ENCODE data around the gene RPN2. TPM values are rescaled to one million over a fixed set of nuclear protein-coding genes. Genes with fewer than 3 reads are reported as not detected.
A peak's percentile ranks its signal among the peaks of the same experiment; 100 is the strongest.

RPN2 gene
- total and polyA plus RNA-seq, 7 experiments from 2014 or later: 88.7 to 281 (median 113) TPM

DNA sequence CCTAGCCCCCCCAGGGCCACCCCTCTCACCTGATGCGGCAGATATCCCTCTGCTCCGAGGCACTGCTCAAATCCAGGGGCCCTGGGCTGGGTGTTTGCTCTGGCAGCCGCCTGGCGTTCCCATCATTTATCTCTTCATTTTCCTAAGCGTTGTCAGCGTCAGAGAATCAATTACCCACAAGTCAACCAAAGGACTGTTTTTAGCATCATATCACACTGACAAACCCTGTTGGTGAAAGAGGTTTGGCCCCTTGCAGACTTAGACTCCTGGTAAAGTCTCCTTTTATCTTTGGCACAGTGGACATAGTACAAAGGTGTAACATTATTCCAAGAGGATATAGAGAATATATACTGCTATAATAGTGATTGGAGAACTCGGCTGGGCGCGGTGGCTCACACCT is 82.6 kb downstream of the RPN2 start, which contains the start of gene GHRH:
Gene GHRH, minus strand, starts transcription at position 101 of the 400 bp plus-strand sequence. CDS start 4,925 bp downstream, outside the sequence.
- Mint-ChIP-seq H3K4me3 (no peak within 1 kb of the TSS), H3K4me1 (peaks cover 0 to 1% (median 0%) of the 10 kb centered on the region in 7 donors), H3K27me3 (peaks cover 0 to 9% (median 6%) of the 10 kb centered on the region in 5 donors), H3K36me3 (no peaks in the 10 kb centered on the region), H3K27ac (no peak within 1 kb of the TSS), H3K9me3 (no peaks in the 10 kb centered on the region)
- ChIA-PET CTCF (no interaction called here), POLR2A (no interaction called here)
- no peak within 1 kb of the TSS for H3K4me3 ChIP-seq (ENCODE audit: low read length)
- no peaks in the 10 kb centered on the region for H3K27me3 ChIP-seq (ENCODE audit: control insufficient read depth in 2 of 2, insufficient read depth in 2 of 2, low read length in 2 of 2)
- DNase-seq (no peak), ATAC-seq (no peak)
- intact Hi-C loops (cut with micrococcal nuclease): no loop called here
- no peaks in the 10 kb centered on the region for H3K4me1 ChIP-seq (ENCODE audit: control insufficient read depth in 2 of 2, insufficient read depth in 2 of 2, low read length in 2 of 2)
- no peaks in the 10 kb centered on the region for H3K36me3 ChIP-seq (ENCODE audit: control insufficient read depth in 2 of 3, insufficient read depth in 3 of 3, low read length in 3 of 3)
- H3K9me3 ChIP-seq (ENCODE audit: control insufficient read depth in 2 of 3, low read length in 3 of 3): no peaks in the 10 kb centered on the region
- no peak within 1 kb of the TSS for H3K27ac ChIP-seq (ENCODE audit: low read depth, low read length)

DNA sequence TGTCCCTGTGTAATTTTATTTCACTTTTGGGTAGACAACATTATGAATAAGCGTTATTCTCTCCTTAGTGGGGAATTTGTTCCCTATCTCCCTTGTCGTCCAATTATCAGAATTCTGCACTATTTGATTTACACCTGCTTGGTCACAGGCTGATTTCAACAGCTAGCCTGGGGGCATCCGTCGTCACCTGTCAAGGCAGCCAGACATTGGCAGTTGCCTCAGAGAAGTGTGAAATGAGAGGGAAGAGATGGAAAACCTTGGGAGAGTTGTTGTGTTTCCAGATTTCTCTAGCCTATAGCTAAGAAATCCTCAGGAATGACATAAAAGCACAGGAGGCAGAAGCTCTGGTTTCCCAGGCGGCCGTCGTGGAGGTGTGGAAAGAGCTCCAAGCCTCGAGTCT is 83.4 kb downstream of the RPN2 start:
- no peaks in the 10 kb centered on the region for H3K9me3 ChIP-seq (ENCODE audit: control insufficient read depth in 2 of 3, low read length in 3 of 3)
- Mint-ChIP-seq H3K4me1 (peaks cover 0 to 2% (median 0%) of the 10 kb centered on the region in 7 donors), H3K4me3 (no peak overlapping the region), H3K36me3 (no peaks in the 10 kb centered on the region), H3K27ac (no peak overlapping the region), H3K9me3 (no peaks in the 10 kb centered on the region), H3K27me3 (peaks cover 0 to 12% (median 6%) of the 10 kb centered on the region in 5 donors)
- no peaks in the 10 kb centered on the region for H3K27me3 ChIP-seq (ENCODE audit: control insufficient read depth in 2 of 2, insufficient read depth in 2 of 2, low read length in 2 of 2)
- no peaks in the 10 kb centered on the region for H3K36me3 ChIP-seq (ENCODE audit: control insufficient read depth in 2 of 3, insufficient read depth in 3 of 3, low read length in 3 of 3)
- intact Hi-C loops (cut with micrococcal nuclease): no loop called here
- no peaks in the 10 kb centered on the region for H3K4me1 ChIP-seq (ENCODE audit: control insufficient read depth in 2 of 2, insufficient read depth in 2 of 2, low read length in 2 of 2)
- no peak overlapping the region for H3K4me3 ChIP-seq (ENCODE audit: low read length)
- no peak for DNase-seq
- ChIA-PET CTCF (no interaction called here), POLR2A (interaction anchor here (0.7 kb wide), 1 partner anchor 1071 kb away, joined by 3 read pairs; no protein-coding TSS in a partner anchor)
- no peak overlapping the region for H3K27ac ChIP-seq (ENCODE audit: low read depth, low read length)
- ATAC-seq: no peak

DNA sequence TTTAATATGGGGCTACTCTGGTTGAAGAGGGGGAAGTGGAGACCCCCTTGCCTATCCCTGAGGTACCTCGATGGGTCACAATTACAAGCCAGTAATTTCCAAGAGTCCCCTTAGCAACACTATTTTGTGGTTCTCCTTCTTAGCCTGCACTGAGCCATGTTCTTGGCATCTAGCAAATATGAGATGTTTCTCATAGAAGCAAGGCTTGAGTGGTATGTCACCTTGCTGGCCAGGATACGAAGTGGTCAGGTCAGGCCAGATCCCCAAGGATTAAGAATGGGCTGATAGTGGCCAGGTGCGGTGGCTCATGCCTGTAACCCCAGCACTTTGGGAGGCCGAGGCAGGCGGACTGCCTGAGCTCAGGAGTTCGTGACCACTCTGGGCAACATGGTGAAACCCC is 84.6 kb downstream of the RPN2 start:
- Mint-ChIP-seq H3K9me3 (no peaks in the 10 kb centered on the region), H3K36me3 (no peaks in the 10 kb centered on the region), H3K4me3 (no peak overlapping the region), H3K27me3 (peaks cover 0 to 12% (median 6%) of the 10 kb centered on the region in 5 donors), H3K27ac (no peak overlapping the region), H3K4me1 (peaks cover 0 to 2% (median 0%) of the 10 kb centered on the region in 7 donors)
- intact Hi-C loops (cut with micrococcal nuclease): no loop called here
- Histone ChIP-seq H3K4me1 (ENCODE audit: control insufficient read depth in 2 of 2, insufficient read depth in 2 of 2, low read length in 2 of 2) (no peaks in the 10 kb centered on the region), H3K9me3 (ENCODE audit: control insufficient read depth in 2 of 3, low read length in 3 of 3) (no peaks in the 10 kb centered on the region), H3K27me3 (ENCODE audit: control insufficient read depth in 2 of 2, insufficient read depth in 2 of 2, low read length in 2 of 2) (no peaks in the 10 kb centered on the region), H3K27ac (ENCODE audit: low read depth, low read length) (no peak overlapping the region), H3K4me3 (ENCODE audit: low read length) (no peak overlapping the region), H3K36me3 (ENCODE audit: control insufficient read depth in 2 of 3, insufficient read depth in 3 of 3, low read length in 3 of 3) (no peaks in the 10 kb centered on the region)
- ChIA-PET POLR2A (no interaction called here), CTCF (no interaction called here)
- DNase-seq: no peak
- ATAC-seq: no peak

DNA sequence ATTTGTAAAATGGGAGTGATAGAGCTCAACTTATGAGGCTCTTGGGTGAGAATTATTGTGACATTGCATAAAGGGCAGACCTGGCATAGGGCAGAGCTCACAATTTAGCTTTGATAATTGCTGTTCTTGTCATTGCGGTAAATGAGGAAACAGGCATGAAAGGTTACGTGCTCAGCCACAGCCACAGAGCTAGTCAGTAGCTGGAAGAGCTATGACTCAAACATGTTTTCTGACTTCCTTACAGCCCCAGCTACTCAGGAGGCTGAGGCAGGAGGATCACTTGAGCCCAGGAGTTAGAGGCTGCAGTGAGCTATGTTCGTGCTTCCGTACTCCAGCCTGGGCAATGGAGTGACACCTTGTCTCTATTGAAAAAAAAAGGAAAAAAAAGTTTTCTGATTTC is 86.0 kb downstream of the RPN2 start:
- CTCF ChIA-PET: interaction anchor here (0.6 to 1.2 kb wide), 2 partner anchors 8 to 269 kb away, joined by 3 to 4 read pairs; no protein-coding TSS in a partner anchor
- Histone ChIP-seq H3K27ac (ENCODE audit: low read depth, low read length) (no peak overlapping the region), H3K4me1 (ENCODE audit: control insufficient read depth in 2 of 2, insufficient read depth in 2 of 2, low read length in 2 of 2) (no peaks in the 10 kb centered on the region), H3K9me3 (ENCODE audit: control insufficient read depth in 2 of 3, low read length in 3 of 3) (no peaks in the 10 kb centered on the region), H3K4me3 (ENCODE audit: low read length) (no peak overlapping the region), H3K36me3 (ENCODE audit: control insufficient read depth in 2 of 3, insufficient read depth in 3 of 3, low read length in 3 of 3) (no peaks in the 10 kb centered on the region), H3K27me3 (ENCODE audit: control insufficient read depth in 2 of 2, insufficient read depth in 2 of 2, low read length in 2 of 2) (no peaks in the 10 kb centered on the region)
- Mint-ChIP-seq H3K9me3 (no peaks in the 10 kb centered on the region), H3K27ac (no peak overlapping the region), H3K36me3 (no peaks in the 10 kb centered on the region), H3K4me3 (no peak overlapping the region), H3K4me1 (peaks cover 0 to 2% (median 0%) of the 10 kb centered on the region in 7 donors), H3K27me3 (peaks cover 0 to 12% (median 2%) of the 10 kb centered on the region in 5 donors)
- ATAC-seq (peak; percentile 77), DNase-seq (no peak)
- intact Hi-C loops (cut with micrococcal nuclease): no loop called here
- POLR2A ChIA-PET: no interaction called here

DNA sequence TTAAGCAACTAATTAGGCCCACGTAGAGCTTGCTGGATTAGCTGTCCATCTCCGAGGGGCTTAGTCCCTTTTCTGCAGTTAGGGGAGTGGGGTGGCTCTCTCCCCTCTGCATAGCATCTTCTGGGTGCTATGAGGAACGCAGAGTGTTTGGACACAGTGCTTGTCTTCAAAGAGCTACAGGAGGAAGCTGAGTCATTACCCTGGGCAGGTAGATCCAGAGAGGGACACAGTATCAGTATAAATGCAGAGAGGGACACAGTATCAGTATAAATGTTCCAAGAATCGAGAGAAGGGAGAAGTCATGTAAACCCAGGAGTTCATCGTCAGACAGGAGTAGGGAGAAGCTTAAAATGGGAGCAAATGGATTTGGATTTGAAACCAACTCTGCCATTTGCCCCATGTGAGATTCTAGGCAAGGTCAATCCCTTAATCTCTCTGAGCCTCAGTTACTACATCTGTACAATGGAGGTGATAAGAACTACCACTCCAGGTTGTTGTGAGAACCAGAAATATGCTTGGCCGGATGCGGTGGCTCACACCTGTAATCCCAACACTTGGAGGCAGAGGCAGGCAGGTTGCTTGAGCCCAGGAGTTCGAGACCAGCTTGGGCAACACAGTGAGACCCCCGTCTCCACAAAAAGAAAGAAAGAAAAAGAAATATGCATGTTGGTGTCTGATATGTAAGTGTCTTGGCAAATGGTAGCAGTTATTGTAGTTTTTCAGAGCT is 88.0 kb downstream of the RPN2 start:
- POLR2A ChIA-PET: no interaction called here
- H3K36me3 ChIP-seq (ENCODE audit: control insufficient read depth in 2 of 3, insufficient read depth in 3 of 3, low read length in 3 of 3): no peaks in the 10 kb centered on the region
- peaks cover 0 to 7% (median 0%) of the 10 kb centered on the region in 5 donors for H3K27me3 Mint-ChIP-seq
- no peaks in the 10 kb centered on the region for H3K27me3 ChIP-seq (ENCODE audit: control insufficient read depth in 2 of 2, insufficient read depth in 2 of 2, low read length in 2 of 2)
- no peaks in the 10 kb centered on the region for H3K36me3 Mint-ChIP-seq
- no peak overlapping the region for H3K27ac ChIP-seq (ENCODE audit: low read depth, low read length)
- peak overlapping the region in 1 of 9 donors; percentile 36 for H3K27ac Mint-ChIP-seq
- intact Hi-C loops (cut with micrococcal nuclease): no loop called here
- DNase-seq (no peak), ATAC-seq (no peak)
- CTCF ChIA-PET: interaction anchor here (1.0 to 1.2 kb wide), 2 partner anchors 8 to 118 kb away, joined by 3 read pairs; no protein-coding TSS in a partner anchor
- H3K4me3 Mint-ChIP-seq: no peak overlapping the region
- H3K4me1 ChIP-seq (ENCODE audit: control insufficient read depth in 2 of 2, insufficient read depth in 2 of 2, low read length in 2 of 2): no peaks in the 10 kb centered on the region
- no peaks in the 10 kb centered on the region for H3K9me3 Mint-ChIP-seq
- H3K4me3 ChIP-seq (ENCODE audit: low read length): no peak overlapping the region
- H3K9me3 ChIP-seq (ENCODE audit: control insufficient read depth in 2 of 3, low read length in 3 of 3): no peaks in the 10 kb centered on the region
- peaks cover 0 to 2% (median 0%) of the 10 kb centered on the region in 7 donors for H3K4me1 Mint-ChIP-seq

DNA sequence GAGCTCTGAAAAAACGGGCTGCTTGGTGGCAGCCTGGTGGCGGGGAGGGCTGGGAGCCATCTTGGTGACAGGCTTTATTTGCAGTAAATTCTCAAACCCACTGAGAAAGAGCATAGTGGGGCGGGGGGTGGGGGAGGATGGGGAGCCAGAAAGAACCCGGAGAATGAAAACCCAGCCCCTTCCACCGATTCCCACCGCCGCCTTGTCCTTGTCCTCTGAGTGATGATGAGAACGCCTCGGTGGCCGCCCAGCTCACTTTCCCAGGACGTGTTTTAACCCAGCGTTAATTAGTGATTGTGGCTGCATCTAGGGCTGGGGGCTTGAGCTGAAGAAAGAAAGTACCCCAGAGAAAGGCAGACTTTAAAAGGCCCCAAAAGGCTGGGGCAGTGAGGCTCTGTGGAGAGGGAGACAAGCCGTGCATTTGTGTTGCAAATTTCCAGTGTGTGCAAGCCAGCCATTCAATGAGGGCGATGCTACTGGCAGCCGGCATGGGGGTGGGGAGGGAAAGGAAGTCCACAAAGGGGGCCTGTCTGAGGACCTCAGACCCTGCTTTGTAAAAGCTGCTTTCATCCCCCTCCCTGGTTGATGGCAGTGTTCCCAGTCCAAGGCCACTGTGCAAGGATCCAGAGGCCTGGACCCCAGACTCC is 88.7 kb downstream of the RPN2 start:
- H3K9me3 ChIP-seq (ENCODE audit: control insufficient read depth in 2 of 3, low read length in 3 of 3): no peaks in the 10 kb centered on the region
- intact Hi-C loops (cut with micrococcal nuclease): no loop called here
- Mint-ChIP-seq H3K9me3 (no peaks in the 10 kb centered on the region), H3K4me3 (no peak overlapping the region), H3K27ac (no peak overlapping the region), H3K27me3 (peaks cover 0 to 4% (median 0%) of the 10 kb centered on the region in 5 donors), H3K36me3 (no peaks in the 10 kb centered on the region), H3K4me1 (peaks cover 0 to 2% (median 0%) of the 10 kb centered on the region in 7 donors)
- no peaks in the 10 kb centered on the region for H3K4me1 ChIP-seq (ENCODE audit: control insufficient read depth in 2 of 2, insufficient read depth in 2 of 2, low read length in 2 of 2)
- no peaks in the 10 kb centered on the region for H3K27me3 ChIP-seq (ENCODE audit: control insufficient read depth in 2 of 2, insufficient read depth in 2 of 2, low read length in 2 of 2)
- no peaks in the 10 kb centered on the region for H3K36me3 ChIP-seq (ENCODE audit: control insufficient read depth in 2 of 3, insufficient read depth in 3 of 3, low read length in 3 of 3)
- H3K27ac ChIP-seq (ENCODE audit: low read depth, low read length): no peak overlapping the region
- ATAC-seq (no peak), DNase-seq (no peak)
- no peak overlapping the region for H3K4me3 ChIP-seq (ENCODE audit: low read length)
- CTCF ChIA-PET: interaction anchor here (0.7 to 1.6 kb wide), 6 partner anchors 8 to 118 kb away, joined by 3 to 4 read pairs (median 3); no protein-coding TSS in a partner anchor
- POLR2A ChIA-PET: no interaction called here

Measured in naive thymus-derived CD4-positive, alpha-beta T cell (primary cell).